Natural killer cell (primary cell): ENCODE results near the gene ABL1. TPM values are rescaled to one million over a fixed set of nuclear protein-coding genes. Genes with fewer than 3 reads are reported as not detected.

Experiments
- ATAC-seq, 3 donors: fragments of 150-1000 bp in 2 of 3; fragments of 200-7000 bp in 1 of 3; cut with Tn5 transposase; 1 replicate in 1 of 3; 2 replicates in 2 of 3; pipeline ENCODE4 v1.10.0; 2021; ENCODE audit warnings: mild to moderate bottlenecking in 2 of 3, moderate library complexity in 2 of 3
- DNase-seq, 2 donors: peaks; one replicate each; pipeline versions ENCODE4 v3.0.0 to v3.0.0-alpha.2; 2013 to 2021; ENCODE audit warnings: mixed read lengths in 1 of 2
- H3K27ac ChIP-seq: one replicate; pipeline ENCODE4 v1.5.1; 2013; ENCODE audit warnings: mild to moderate bottlenecking, low read length
- H3K27me3 ChIP-seq: one replicate; pipeline ENCODE4 v1.6.1; 2013; ENCODE audit warnings: low read length; ENCODE audit not compliant: control insufficient read depth, insufficient read depth
- H3K36me3 ChIP-seq: one replicate; pipeline ENCODE4 v1.6.1; 2013; ENCODE audit warnings: low read length; ENCODE audit not compliant: control insufficient read depth, insufficient read depth
- H3K4me1 ChIP-seq: one replicate; pipeline ENCODE4 v1.6.1; 2013; ENCODE audit warnings: low read length; ENCODE audit not compliant: control insufficient read depth, insufficient read depth
- H3K4me3 ChIP-seq: one replicate; pipeline ENCODE4 v1.5.1; 2013; ENCODE audit warnings: low read length
- H3K9me3 ChIP-seq: one replicate; pipeline ENCODE4 v1.6.1; 2013; ENCODE audit warnings: low read length; ENCODE audit not compliant: control insufficient read depth, insufficient read depth
- H3K27ac Mint-ChIP-seq, 2 donors: one replicate each; pipeline ENCODE4 v1.8.0; 2022; ENCODE audit warnings: mild to moderate bottlenecking in 2 of 2, mixed read lengths in 2 of 2, moderate library complexity in 1 of 2
- H3K27me3 Mint-ChIP-seq, 2 donors: one replicate each; pipeline ENCODE4 v1.8.0; 2022; ENCODE audit warnings: low read depth in 2 of 2, mixed read lengths in 2 of 2
- H3K36me3 Mint-ChIP-seq: one replicate; pipeline ENCODE4 v1.8.0; 2022; ENCODE audit warnings: mixed read lengths
- H3K4me1 Mint-ChIP-seq, 2 donors: one replicate each; pipeline ENCODE4 v1.8.0; 2022; ENCODE audit warnings: mixed read lengths in 2 of 2
- H3K4me3 Mint-ChIP-seq: one replicate; pipeline ENCODE4 v1.8.0; 2022; ENCODE audit warnings: mild to moderate bottlenecking, moderate library complexity, mixed read lengths
- H3K9me3 Mint-ChIP-seq, 2 donors: one replicate each; pipeline ENCODE4 v1.8.0; 2022; ENCODE audit warnings: mixed read lengths in 2 of 2
- WGBS: methylation state at CpG from one replicate; pipeline ENCODE4 v1.1.7; 2013; ENCODE audit warnings: missing lambda C conversion rate; ENCODE audit not compliant: insufficient coverage; 5-methylcytosine and 5-hydroxymethylcytosine counted together
- intact Hi-C: fragments of 100-400 bp; cut with micrococcal nuclease; formaldehyde crosslinking; loops from one replicate; pipeline ENCODE4 v1.14.2; 2022
- total RNA-seq, 4 donors: library from RNA; stranded (reverse); fragments of 120-200 nt in 1 of 4; gene quantifications; one replicate each; pipeline versions ENCODE4 v1.2.3 to v1.2.4, GENCODE V29; 2013 to 2022
- TF ChIP-seq, protein P1 (sequence below): fragments of 200-600 bp; IDR thresholded peaks from one replicate; pipeline ENCODE4 v1.8.0; 2022; ENCODE audit warnings: antibody characterized with exemption

Gene ABL1
- total RNA-seq, 3 donors from 2014 or later (not counting 1 experiment from before 2014, with no cell fraction given), result 49.7 to 65.6 (median 53.8) TPM

DNA sequence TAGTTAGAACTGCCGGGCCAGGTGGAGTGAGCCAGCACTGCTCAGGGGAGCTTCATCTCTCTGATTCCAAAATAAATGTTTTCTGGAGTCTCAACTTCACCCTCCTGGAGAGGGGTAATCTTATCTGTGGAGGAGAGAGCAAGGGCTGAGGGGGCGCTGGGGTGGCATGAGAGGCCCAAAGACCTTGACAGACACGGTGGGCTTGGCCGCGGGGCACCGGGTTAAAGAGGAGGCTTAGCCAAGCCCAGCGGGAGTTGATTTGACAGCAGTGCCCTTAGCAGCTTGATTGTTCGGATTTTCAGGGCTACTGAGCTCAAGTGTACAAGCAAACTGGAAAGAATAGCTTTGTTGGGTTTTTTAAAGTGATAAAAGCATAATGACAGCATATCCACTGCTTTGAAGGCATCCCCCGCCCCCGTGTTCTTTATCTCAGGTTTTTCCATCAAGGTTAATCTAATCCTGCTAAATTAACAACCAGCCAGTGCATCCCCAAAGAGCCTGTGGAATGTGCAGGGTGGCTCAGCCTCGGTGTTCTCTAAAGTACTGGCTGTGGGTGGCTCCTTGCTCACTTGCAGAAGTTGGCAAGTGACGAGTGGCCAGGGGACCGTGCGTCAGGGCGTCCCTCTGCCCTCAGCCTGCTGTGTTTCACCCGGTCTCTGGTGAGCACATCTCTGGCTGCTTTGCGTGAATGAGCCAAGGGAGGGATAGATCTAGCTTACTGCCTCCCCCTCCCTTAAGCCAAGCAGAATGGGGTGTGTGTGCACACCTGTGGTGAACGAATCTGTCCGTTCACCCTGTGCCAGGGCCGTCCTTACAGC is 56.0 kb downstream of the ABL1 start:
- TF ChIP-seq, protein P1, sequence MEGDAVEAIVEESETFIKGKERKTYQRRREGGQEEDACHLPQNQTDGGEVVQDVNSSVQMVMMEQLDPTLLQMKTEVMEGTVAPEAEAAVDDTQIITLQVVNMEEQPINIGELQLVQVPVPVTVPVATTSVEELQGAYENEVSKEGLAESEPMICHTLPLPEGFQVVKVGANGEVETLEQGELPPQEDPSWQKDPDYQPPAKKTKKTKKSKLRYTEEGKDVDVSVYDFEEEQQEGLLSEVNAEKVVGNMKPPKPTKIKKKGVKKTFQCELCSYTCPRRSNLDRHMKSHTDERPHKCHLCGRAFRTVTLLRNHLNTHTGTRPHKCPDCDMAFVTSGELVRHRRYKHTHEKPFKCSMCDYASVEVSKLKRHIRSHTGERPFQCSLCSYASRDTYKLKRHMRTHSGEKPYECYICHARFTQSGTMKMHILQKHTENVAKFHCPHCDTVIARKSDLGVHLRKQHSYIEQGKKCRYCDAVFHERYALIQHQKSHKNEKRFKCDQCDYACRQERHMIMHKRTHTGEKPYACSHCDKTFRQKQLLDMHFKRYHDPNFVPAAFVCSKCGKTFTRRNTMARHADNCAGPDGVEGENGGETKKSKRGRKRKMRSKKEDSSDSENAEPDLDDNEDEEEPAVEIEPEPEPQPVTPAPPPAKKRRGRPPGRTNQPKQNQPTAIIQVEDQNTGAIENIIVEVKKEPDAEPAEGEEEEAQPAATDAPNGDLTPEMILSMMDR, result no peak
- ATAC-seq, result no peak
- Histone ChIP-seq H3K4me3 (no peak overlapping the region), H3K27me3 (no peaks in the 10 kb centered on the region), H3K9me3 (no peaks in the 10 kb centered on the region), H3K36me3 (peaks cover 28% of the 10 kb centered on the region), H3K4me1 (peaks cover 9% of the 10 kb centered on the region), H3K27ac (no peak overlapping the region)
- no peak for DNase-seq
- Mint-ChIP-seq H3K27me3 (no peaks in the 10 kb centered on the region), H3K36me3 (peaks cover 7% of the 10 kb centered on the region), H3K27ac (no peak overlapping the region), H3K4me1 (no peaks in the 10 kb centered on the region), H3K9me3 (no peaks in the 10 kb centered on the region), H3K4me3 (no peak overlapping the region)
- intact Hi-C loops, result no loop called here
- 94% methylated on average over 20 of the region's 20 CpGs for WGBS

DNA sequence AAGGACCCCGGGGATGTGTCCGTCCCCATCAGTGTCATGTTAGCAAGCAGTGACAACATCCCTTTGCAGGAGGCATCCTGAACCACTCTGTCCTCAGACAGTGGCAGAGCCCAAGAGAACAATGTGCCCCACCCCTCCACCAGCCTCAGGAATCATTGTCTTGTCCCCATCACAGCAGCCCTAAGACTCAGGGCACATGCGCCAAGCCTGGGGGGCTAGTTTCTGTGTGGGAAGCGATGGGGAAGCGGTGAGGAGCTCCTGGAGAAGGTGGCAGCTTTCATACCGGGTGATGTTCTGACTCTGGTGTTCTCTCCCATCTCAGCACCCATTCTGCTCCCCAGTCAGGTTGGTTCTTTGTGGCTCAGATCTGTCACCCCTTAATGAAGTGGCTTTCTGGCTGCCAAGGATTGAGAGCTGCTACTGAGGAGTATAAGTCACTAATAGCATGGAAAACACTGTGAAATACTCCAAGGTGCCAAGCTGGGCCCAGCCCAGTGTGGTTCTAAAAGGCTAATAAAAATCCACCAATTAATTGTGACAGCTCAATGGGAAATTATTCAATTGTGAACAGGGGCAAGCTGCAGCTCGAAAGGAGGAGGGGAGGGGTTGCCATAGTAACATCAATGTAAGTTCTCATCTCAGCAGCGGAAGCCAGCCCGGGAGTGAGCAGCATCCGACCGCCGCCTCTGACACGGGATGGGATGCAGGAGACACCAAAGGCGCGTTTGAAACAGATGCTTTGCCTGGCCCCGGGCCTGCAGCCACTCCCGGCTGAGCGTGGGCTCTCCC is 56.8 kb downstream of the ABL1 start:
- peaks cover 9% of the 10 kb centered on the region for H3K4me1 ChIP-seq
- Mint-ChIP-seq H3K4me1 (no peaks in the 10 kb centered on the region), H3K36me3 (peaks cover 7% of the 10 kb centered on the region), H3K27ac (no peak overlapping the region), H3K27me3 (no peaks in the 10 kb centered on the region), H3K9me3 (no peaks in the 10 kb centered on the region), H3K4me3 (no peak overlapping the region)
- WGBS, result 96% methylated on average over 18 of the region's 18 CpGs
- no peaks in the 10 kb centered on the region for H3K27me3 ChIP-seq
- no peak overlapping the region for H3K4me3 ChIP-seq
- peaks cover 20% of the 10 kb centered on the region for H3K36me3 ChIP-seq
- DNase-seq, result no peak
- intact Hi-C loops, result no loop called here
- no peaks in the 10 kb centered on the region for H3K9me3 ChIP-seq
- no peak overlapping the region for H3K27ac ChIP-seq
- no peak for ATAC-seq
- TF ChIP-seq, protein P1, result no peak

DNA sequence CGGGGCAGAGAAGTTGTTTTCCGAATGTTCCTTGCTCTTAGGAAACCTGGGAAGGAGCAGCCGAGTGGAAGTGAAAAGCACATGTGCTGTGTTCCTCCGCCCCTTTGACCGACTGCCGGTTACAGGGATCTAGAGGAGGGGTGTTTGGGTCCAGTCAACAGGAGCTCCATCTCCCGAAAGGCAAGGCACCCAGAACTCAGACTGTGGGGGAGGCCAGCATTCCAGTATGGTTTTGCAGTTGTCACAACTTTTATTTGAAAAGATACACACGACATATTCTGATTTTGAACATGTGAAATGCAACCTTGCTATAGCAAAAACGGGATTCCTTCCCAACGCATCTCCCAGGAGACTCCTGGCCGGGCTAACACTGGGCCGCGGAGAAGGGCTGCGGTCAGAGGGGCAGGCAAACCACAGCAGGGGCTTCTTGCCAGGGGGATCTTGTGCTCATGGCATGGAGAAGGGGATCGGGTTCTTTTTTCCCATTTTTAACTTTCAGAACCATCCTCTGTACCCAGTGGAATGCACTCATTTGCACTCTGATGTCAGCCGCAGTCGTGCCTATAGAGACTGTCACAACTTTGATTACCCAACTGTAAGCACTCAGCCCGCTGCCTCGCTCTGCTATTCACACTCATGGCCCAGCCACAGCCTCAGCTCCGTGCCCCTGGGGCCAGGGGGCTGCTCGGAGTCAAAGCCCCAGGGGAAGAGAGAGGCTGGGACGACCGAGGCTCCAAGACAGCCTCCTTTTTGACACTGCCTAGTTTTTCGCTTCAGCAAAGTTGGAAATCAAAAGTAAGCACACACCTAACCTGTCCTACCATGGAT is 57.6 kb downstream of the ABL1 start:
- H3K27ac ChIP-seq, result no peak overlapping the region
- peaks cover under 1% of the 10 kb centered on the region for H3K36me3 Mint-ChIP-seq
- DNase-seq (no peak), ATAC-seq (no peak)
- H3K4me3 ChIP-seq, result no peak overlapping the region
- intact Hi-C loops, result no loop called here
- no peaks in the 10 kb centered on the region for H3K9me3 Mint-ChIP-seq
- TF ChIP-seq, protein P1, result no peak
- no peak overlapping the region for H3K27ac Mint-ChIP-seq
- no peaks in the 10 kb centered on the region for H3K27me3 Mint-ChIP-seq
- H3K27me3 ChIP-seq, result no peaks in the 10 kb centered on the region
- H3K4me1 Mint-ChIP-seq, result no peaks in the 10 kb centered on the region
- H3K4me1 ChIP-seq, result peaks cover 9% of the 10 kb centered on the region
- H3K36me3 ChIP-seq, result peaks cover 13% of the 10 kb centered on the region
- no peak overlapping the region for H3K4me3 Mint-ChIP-seq
- H3K9me3 ChIP-seq, result no peaks in the 10 kb centered on the region
- WGBS, result 96% methylated on average over 24 of the region's 24 CpGs
